GM12878 (cell line): ENCODE data around the gene TMEM97. TPM values are rescaled to one million over a fixed set of nuclear protein-coding genes. Genes with fewer than 3 reads are reported as not detected.
A peak's percentile ranks its signal among the peaks of the same experiment; 100 is the strongest.

Source experiments
- ATAC-seq: fragments of 200-7000 bp; cut with Tn5 transposase; 3 replicates; pipeline ENCODE4 v1.9.1; 2020; ENCODE audit warnings: mild to moderate bottlenecking, moderate library complexity
- BruUV-seq: library from RNA; stranded (reverse); fragments of 400-500 nt; replicated peaks from 2 replicates; lab custom pipeline; 2021; lab: Mats Ljungman, UMichigan
- CTCF ChIA-PET: fragments of 300-600 bp; sonication (Branson Sonifier 250); formaldehyde crosslinking; extraction: SDS; loops from one replicate; lab custom pipeline; 2021; ENCODE audit warnings: inconsistent platforms; lab: Yijun Ruan, JAX
- POLR2A ChIA-PET: fragments of 350-600 bp; formaldehyde crosslinking; extraction: SDS; loops from one replicate; lab custom pipeline; 2021; ENCODE audit warnings: inconsistent platforms; lab: Charles Lee
- RAD21 ChIA-PET: fragments of 300-600 bp; sonication (Branson Sonifier 250); formaldehyde crosslinking; loops from one replicate; lab custom pipeline; 2023; ENCODE audit warnings: antibody characterized with exemption; ENCODE audit not compliant: unreplicated experiment; lab: Charles Lee
- SMC1A ChIA-PET: fragments of 300-600 bp; sonication (Branson Sonifier 250); formaldehyde crosslinking; loops from one replicate; lab custom pipeline; 2023; ENCODE audit not compliant: unreplicated experiment, uncharacterized antibody; lab: Charles Lee
- DNase-seq: peaks from one replicate; pipeline ENCODE4 v3.0.0-alpha.2; 2011; ENCODE audit warnings: low read depth, low spot score
- FAIRE-seq: peaks from 3 replicates; lab custom pipeline; 2011; peaks lifted over from hg19 to GRCh38; lab: Jason Lieb, UNC
- H2AFZ ChIP-seq: 2 replicates; pipeline ENCODE4 v1.6.0; 2011; ENCODE audit warnings: low read depth, low read length, control low read depth; ENCODE audit not compliant: control insufficient read depth
- H3K27ac ChIP-seq: 2 replicates; pipeline ENCODE4 v1.5.1; 2011; ENCODE audit warnings: control low read depth; ENCODE audit not compliant: control insufficient read depth, insufficient read depth
- H3K27me3 ChIP-seq, 2 experiments: replicated peaks in 1 of 2; 2 replicates each; pipeline versions ENCODE4 v1.6.0 to v1.6.1; 2011; ENCODE audit warnings: low read length in 1 of 2; ENCODE audit not compliant: control insufficient read depth in 2 of 2, insufficient read depth in 2 of 2
- H3K36me3 ChIP-seq, 2 experiments: 2 replicates each; pipeline ENCODE4 v1.5.1; 2011; ENCODE audit warnings: low read length in 1 of 2; ENCODE audit not compliant: control insufficient read depth in 2 of 2, insufficient read depth in 2 of 2
- H3K4me1 ChIP-seq: 2 replicates; pipeline ENCODE4 v1.6.1; 2011; ENCODE audit warnings: mild to moderate bottlenecking, low read length, moderate library complexity, mixed read lengths; ENCODE audit not compliant: control insufficient read depth, insufficient read depth
- H3K4me2 ChIP-seq: 2 replicates; pipeline ENCODE4 v1.6.0; 2011; ENCODE audit warnings: control low read depth; ENCODE audit not compliant: control insufficient read depth, insufficient read depth
- H3K4me3 ChIP-seq: fragments of 200-600 bp; sonication (generic); 2 replicates; pipeline ENCODE4 v1.5.1; 2016
- H3K79me2 ChIP-seq: 2 replicates; pipeline ENCODE4 v1.6.0; 2011; ENCODE audit warnings: low read length; ENCODE audit not compliant: control insufficient read depth, insufficient read depth
- H3K9ac ChIP-seq: 2 replicates; pipeline ENCODE4 v1.8.0; 2011; ENCODE audit warnings: low read length, control low read depth, mixed read lengths; ENCODE audit not compliant: control insufficient read depth, insufficient read depth
- H3K9me3 ChIP-seq: replicated peaks from 3 replicates; pipeline ENCODE4 v1.5.1; 2011; ENCODE audit warnings: mild to moderate bottlenecking, low read length; ENCODE audit not compliant: control insufficient read depth, insufficient read depth
- H4K20me1 ChIP-seq: 2 replicates; pipeline ENCODE4 v1.6.0; 2011; ENCODE audit not compliant: control insufficient read depth, insufficient read depth
- BMI1 ChIP-seq: fragments of 450-650 bp; IDR thresholded peaks from 2 replicates; pipeline ENCODE4 v1.6.1; 2016; ENCODE audit warnings: mild to moderate bottlenecking, moderate library complexity, borderline replicate concordance
- POLR2A ChIP-seq: IDR thresholded peaks from 2 replicates; pipeline ENCODE4 v1.6.1; 2011; ENCODE audit warnings: low read depth, mild to moderate bottlenecking, low read length
- SREBF1 ChIP-seq: IDR thresholded peaks from 2 replicates; pipeline ENCODE4 v1.6.1; 2012; ENCODE audit warnings: mild to moderate bottlenecking, low read length
- TCF12 ChIP-seq: IDR thresholded peaks from 2 replicates; pipeline ENCODE4 v1.6.1; 2011; ENCODE audit warnings: low read depth, mild to moderate bottlenecking, low read length
- WGBS: methylation state at CpG from one replicate; pipeline ENCODE4 v1.1.6; 2016; ENCODE audit warnings: low lambda C conversion rate; ENCODE audit not compliant: insufficient replicate concordance, insufficient coverage; ENCODE audit errors: missing lambda C conversion rate; 5-methylcytosine and 5-hydroxymethylcytosine counted together
- in situ Hi-C: fragments of 300-500 bp; cut with MboI; formaldehyde crosslinking; loops from 9 replicates; pipeline ENCODE4 v1.14.3; 2018; ENCODE audit warnings: mixed read lengths
- intact Hi-C: fragments of 100-400 bp; cut with micrococcal nuclease; formaldehyde crosslinking; loops from one replicate; pipeline ENCODE4 v1.14.2; 2022; ENCODE audit not compliant: unreplicated experiment
- polyA plus RNA-seq, 11 experiments: library from polyadenylated mRNA; depleted of rRNA in 4 of 11; unstranded in 6 of 11; stranded (reverse) in 5 of 11; fragments of >200 nt; fragmentation: Nextera tagmentation in 4 of 11; fragmentation: Illumina TruSeq in 1 of 11; extraction: Ambion mirVana in 4 of 11; extraction: Trizol in 1 of 11; gene quantifications; 1 replicate in 1 of 11; 2 replicates in 10 of 11; pipeline versions ENCODE4 v1.2.1 to v1.2.3, GENCODE V29; 2011 to 2016; ENCODE audit warnings: inconsistent platforms in 2 of 11, missing spikeins in 2 of 11, low read depth in 1 of 11
- total RNA-seq, 4 experiments: library from RNA; depleted of rRNA in 3 of 4; stranded (reverse); fragments of >200 nt in 3 of 4; fragmentation: Illumina TruSeq in 1 of 4; extraction: Trizol in 1 of 4; gene quantifications; 2 replicates each; pipeline versions ENCODE4 v1.2.1 to v1.2.3, GENCODE V29; 2013 to 2021
- TF ChIP-seq, protein P1 (sequence below): fragments of 450-650 bp; IDR thresholded peaks from 2 replicates; pipeline ENCODE4 v1.6.1; 2018; ENCODE audit warnings: borderline replicate concordance, mild to moderate bottlenecking; ENCODE audit not compliant: partially characterized antibody

The TMEM97 gene
- total and polyA plus RNA-seq, 10 of the 15 experiments (the other 5 are each of a cell fraction or from before 2014, with no cell fraction given) = 58.0 to 134 (median 86.0) TPM

DNA sequence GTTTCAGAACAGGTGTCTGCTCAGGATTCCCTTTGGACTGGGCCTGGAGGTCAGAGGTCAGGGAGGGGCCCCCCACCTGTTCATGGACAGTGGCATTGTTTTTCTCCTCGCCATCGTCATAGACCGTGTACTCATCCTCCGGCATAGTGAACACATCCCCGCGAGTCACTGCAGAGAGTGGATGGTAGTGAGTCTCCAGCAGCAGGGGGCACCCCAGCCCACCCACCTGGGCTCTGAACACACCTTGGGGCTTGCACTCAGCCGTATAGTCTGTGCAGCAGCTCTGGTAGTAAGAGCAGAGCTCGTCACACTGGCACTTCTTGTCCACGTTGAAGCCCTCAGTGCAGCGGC lies 50.7 kb downstream of the TMEM97 start (continued):
- TF ChIP-seq, protein P1, sequence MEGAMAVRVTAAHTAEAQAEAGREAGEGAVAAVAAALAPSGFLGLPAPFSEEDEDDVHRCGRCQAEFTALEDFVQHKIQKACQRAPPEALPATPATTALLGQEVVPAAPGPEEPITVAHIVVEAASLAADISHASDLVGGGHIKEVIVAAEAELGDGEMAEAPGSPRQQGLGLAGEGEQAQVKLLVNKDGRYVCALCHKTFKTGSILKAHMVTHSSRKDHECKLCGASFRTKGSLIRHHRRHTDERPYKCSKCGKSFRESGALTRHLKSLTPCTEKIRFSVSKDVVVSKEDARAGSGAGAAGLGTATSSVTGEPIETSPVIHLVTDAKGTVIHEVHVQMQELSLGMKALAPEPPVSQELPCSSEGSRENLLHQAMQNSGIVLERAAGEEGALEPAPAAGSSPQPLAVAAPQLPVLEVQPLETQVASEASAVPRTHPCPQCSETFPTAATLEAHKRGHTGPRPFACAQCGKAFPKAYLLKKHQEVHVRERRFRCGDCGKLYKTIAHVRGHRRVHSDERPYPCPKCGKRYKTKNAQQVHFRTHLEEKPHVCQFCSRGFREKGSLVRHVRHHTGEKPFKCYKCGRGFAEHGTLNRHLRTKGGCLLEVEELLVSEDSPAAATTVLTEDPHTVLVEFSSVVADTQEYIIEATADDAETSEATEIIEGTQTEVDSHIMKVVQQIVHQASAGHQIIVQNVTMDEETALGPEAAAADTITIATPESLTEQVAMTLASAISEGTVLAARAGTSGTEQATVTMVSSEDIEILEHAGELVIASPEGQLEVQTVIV = no peak
- TF ChIP-seq TCF12 = no peak
- TF ChIP-seq BMI1 = no peak

DNA sequence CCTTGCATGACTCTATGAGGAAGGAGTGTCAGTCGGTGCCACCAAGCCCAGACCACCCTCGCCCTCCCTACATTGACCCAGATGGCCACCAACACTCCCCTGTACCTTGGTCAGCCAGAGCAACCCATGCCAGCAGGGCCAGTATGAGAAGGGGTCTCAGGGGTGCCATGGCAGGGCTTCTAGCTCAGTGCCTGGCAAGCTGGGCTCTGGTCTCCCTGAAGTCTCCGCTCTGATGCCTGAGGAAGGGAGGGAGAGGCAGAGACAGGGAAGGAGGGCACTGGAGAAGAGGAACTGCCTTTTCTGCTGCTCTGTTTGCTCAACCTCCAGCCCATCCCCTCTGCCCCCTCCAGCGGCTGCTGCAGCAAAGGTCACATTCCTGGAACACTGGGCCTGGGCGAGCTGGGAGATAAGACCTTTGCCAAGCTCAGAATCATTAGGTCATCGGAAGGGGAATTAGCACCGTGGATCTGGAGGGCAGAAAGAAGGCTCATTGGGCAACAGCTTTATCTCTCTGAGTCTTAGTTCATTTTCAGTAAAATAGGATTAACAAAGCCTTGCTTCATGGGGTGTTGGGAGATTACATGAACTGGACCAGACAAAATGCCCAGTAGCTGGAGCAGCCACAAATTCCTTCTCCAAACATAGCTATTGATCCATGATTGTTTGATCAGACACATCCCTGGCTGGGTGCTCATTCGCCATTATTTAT lies 51.2 kb downstream of the TMEM97 start, which contains the start of gene VTN:
Gene VTN (minus strand): TSS at position 273 of the 709 bp plus-strand sequence. CDS start 104 bp downstream, at position 169.
- intact Hi-C loops (loop anchor here (10.0 kb wide), 2 partner anchors 65 to 175 kb away; no protein-coding TSS in a partner anchor), in situ Hi-C loops (loop anchor here (10.0 kb wide), 1 partner anchor 175 kb away; no protein-coding TSS in a partner anchor)
- no peak for ATAC-seq
- no peaks in the 10 kb centered on the region for H3K9me3 ChIP-seq
- no peak within 1 kb of the TSS for H3K27ac ChIP-seq
- H3K4me3 ChIP-seq = peak within 1 kb of the TSS; percentile 9; the same call in 1 of the 2 replicates
- peaks cover 3% of the 10 kb centered on the region; the same call in 1 of the 2 replicates for H4K20me1 ChIP-seq
- no peak for FAIRE-seq
- ChIA-PET CTCF (interaction anchor here (0.6 to 1.2 kb wide), 2 partner anchors 46 to 350 kb away, joined by 3 to 4 read pairs; no protein-coding TSS in a partner anchor), SMC1A (interaction anchor here (1.2 to 1.5 kb wide), 2 partner anchors 47 to 113 kb away, joined by 3 to 5 read pairs; no protein-coding TSS in a partner anchor), POLR2A (interaction anchor here (0.5 to 2.1 kb wide), 3 partner anchors 13 to 238 kb away, joined by 3 to 8 read pairs (median 4); partner anchors contain the start of gene POLDIP2), RAD21 (no interaction called here)
- no peaks in the 10 kb centered on the region for H3K36me3 ChIP-seq
- H3K9ac ChIP-seq = no peak within 1 kb of the TSS
- H2AFZ ChIP-seq = peak within 1 kb of the TSS; percentile 65
- H3K27me3 ChIP-seq = no peaks in the 10 kb centered on the region
- WGBS = 58% methylated on average over 8 of the region's 8 CpGs
- H3K4me2 ChIP-seq = peak within 1 kb of the TSS; percentile 93
- 0 out of 2 replicates have a peak, but pooled peaks have one; percentile 24 for TF ChIP-seq POLR2A
- no peak for TF ChIP-seq SREBF1
- peaks cover 7% of the 10 kb centered on the region for H3K4me1 ChIP-seq
- peaks cover 2% of the 10 kb centered on the region; the same call in 1 of the 2 replicates for H3K79me2 ChIP-seq
- no TSS peak for BruUV-seq
- DNase-seq = no peak
